ENCODE results near the gene PAX9.

The PAX9 gene

DNA sequence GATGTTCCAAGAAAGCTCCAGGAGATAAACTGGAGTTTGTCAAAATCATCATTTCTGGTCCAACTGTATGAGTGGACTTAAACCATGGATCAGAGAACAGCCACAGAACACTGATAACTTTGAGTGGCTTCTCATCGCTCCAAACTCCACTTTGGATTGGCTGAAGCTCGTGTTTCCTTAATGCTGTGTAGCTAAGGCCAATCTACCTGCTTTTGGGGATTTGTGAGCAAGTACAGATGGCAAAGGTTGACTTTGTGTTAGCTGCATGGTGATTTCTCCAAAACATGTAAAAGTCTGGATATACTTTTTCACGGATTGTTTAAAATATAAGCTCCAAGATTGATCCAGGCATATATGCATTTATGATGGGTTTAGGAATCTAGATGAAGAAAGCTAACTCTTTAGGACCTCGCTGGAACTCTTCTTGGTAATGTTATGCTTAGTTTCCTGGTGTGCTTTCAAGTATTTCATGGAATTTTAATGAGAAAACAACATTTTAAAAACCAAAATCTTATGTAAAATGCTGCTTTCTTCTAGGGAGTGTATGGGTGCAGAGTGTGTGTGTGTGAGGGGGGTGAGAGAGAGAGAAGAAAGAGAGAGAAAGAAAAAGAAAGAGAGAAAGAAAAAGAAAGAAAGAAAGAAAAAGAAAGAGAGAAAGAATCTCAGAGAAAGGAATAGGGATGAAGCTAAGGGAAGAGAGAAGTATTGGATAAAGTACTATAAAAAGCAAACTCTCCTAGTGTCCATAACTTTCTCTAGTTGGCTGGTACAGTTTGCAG, 11.6 kb upstream of the PAX9 start:
- DNase-seq (ENCODE audit: low read depth): no peak
- TF ChIP-seq, protein P1, sequence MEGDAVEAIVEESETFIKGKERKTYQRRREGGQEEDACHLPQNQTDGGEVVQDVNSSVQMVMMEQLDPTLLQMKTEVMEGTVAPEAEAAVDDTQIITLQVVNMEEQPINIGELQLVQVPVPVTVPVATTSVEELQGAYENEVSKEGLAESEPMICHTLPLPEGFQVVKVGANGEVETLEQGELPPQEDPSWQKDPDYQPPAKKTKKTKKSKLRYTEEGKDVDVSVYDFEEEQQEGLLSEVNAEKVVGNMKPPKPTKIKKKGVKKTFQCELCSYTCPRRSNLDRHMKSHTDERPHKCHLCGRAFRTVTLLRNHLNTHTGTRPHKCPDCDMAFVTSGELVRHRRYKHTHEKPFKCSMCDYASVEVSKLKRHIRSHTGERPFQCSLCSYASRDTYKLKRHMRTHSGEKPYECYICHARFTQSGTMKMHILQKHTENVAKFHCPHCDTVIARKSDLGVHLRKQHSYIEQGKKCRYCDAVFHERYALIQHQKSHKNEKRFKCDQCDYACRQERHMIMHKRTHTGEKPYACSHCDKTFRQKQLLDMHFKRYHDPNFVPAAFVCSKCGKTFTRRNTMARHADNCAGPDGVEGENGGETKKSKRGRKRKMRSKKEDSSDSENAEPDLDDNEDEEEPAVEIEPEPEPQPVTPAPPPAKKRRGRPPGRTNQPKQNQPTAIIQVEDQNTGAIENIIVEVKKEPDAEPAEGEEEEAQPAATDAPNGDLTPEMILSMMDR (IDR thresholded peaks at IDR 0.05; ENCODE audit: low read length, missing control alignments): no peak
- no peak overlapping the region for H3K4me3 ChIP-seq (replicated peaks; ENCODE audit: low read depth, low read length)

DNA sequence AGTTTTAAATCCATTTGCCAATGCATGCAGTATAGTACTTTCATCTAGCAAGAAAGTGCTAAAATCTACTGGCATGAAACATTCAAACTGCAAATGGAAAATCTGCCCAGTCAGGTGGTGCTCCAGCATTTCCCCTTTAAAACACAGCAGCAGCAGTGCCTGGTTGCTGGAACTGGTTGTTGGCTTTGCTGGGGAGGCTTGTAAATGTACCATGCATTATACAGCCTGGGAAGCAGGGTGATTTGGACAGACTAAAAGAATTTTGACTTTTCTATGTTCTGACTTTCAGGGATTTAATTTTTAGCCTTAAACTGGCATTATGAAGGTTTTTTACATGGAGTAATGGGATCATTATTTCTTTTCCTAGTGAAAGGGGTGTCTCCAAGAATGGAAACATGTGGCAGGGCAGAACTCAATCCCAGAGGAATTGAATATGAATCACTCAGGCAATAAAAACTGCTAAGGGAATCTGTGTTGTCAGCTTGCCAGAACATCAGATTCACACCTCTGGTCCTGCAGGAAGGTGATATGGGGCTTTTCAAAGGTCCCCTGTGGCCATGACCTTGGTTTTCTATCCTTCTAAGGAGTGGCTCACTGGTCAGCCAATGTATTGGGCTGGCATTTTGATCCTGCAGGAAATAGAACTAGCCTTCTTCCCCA, 9.0 kb upstream of the PAX9 start:
- H3K4me3 ChIP-seq (replicated peaks; ENCODE audit: low read depth, low read length): no peak overlapping the region
- no peak for DNase-seq (ENCODE audit: low read depth)
- TF ChIP-seq, protein P1 (IDR thresholded peaks at IDR 0.05; ENCODE audit: low read length, missing control alignments): no peak

DNA sequence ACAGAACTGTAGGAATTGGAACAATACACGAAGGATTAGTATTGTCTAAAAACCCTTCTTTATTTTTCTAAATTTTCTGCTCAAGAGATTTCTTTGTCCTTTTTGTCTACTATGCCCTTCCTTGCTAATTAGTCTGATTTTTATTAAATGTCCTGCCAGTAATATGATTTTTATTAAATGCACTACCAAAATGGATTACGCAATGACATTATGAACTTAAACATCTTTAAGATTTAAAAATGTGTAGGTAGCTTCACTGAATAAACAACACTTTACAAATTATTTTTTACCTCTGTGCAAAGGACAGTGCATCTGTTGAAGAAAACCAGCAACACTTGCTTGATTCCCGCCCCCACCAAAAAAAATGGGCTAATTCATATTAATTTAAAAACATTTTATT, 8.2 kb upstream of the PAX9 start:
- H3K4me3 ChIP-seq (replicated peaks; ENCODE audit: low read depth, low read length): no peak overlapping the region
- DNase-seq (ENCODE audit: low read depth): no peak
- TF ChIP-seq, protein P1 (IDR thresholded peaks at IDR 0.05; ENCODE audit: low read length, missing control alignments): no peak

DNA sequence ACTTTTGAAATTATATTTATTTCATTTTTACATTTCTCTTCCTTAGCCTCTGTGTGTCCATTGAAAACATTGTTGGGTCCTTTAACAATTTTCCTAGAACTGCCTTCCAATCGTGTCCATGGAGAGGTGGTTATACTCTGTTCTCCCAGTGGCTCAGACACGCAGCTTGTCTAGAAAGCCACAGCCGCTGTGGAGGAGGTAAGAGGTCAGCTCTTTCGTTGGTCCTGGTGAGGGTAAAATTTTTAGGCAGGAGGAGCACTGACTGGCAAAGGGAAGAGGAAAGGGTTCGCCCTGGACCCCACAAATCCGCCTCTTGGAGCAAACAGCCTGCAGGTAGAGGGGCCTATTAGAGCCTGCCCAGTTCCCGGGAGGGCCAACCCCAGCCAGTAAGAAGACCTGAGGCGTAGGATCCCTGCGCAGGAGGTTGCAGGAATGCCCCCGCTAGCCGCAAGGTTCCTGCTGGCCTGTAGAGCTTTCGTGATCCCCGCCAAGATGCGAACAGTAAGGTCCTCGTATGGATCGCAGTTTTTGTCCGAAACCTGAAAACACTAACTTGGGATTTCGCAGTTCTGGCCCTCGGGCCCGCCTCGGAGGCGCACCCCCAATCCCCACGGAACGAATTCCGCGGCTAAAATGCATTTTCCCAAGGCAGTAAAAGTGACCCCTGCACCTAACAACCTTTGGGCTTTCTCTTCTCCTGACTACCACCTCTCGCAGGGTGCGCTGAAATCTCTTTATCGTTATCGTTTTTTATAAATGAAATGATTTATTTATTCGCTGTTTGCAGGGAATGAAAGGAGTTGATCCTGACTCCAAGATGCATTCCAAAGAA, 7.5 kb upstream of the PAX9 start:
- DNase-seq (ENCODE audit: low read depth): no peak
- no peak overlapping the region for H3K4me3 ChIP-seq (replicated peaks; ENCODE audit: low read depth, low read length)
- TF ChIP-seq, protein P1 (IDR thresholded peaks at IDR 0.05; ENCODE audit: low read length, missing control alignments): no peak

DNA sequence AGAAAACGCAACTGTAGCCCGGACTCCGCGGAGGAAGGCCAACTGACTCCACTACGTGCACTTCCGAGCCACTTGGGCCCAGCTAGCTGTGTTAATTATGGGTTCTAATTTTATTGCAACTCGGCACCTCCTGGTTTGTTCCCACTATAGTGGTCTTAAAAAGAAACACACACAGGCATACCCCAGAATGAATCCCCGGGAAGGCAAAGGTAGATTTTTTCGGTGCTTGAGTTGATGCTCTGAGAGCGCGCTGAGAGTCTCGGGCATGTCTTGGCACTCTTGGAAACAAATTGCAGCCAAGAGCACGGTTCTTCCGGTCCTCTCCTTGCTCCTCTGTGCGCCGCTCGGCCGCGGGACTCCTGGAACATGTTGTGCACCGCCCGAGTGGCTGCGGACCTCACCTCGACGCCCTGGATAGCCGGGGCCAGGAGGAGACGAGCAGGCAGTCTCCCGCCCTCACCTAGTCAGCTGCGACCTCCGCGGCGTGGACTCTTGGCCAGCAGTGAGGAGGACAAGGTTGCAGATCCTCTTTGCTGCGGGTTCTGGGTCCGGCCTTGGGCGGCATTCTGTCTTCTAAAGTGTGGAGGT, 6.8 kb upstream of the PAX9 start:
- TF ChIP-seq, protein P1 (IDR thresholded peaks at IDR 0.05; ENCODE audit: low read length, missing control alignments): no peak
- DNase-seq (ENCODE audit: low read depth): no peak
- H3K4me3 ChIP-seq (replicated peaks; ENCODE audit: low read depth, low read length): no peak overlapping the region

DNA sequence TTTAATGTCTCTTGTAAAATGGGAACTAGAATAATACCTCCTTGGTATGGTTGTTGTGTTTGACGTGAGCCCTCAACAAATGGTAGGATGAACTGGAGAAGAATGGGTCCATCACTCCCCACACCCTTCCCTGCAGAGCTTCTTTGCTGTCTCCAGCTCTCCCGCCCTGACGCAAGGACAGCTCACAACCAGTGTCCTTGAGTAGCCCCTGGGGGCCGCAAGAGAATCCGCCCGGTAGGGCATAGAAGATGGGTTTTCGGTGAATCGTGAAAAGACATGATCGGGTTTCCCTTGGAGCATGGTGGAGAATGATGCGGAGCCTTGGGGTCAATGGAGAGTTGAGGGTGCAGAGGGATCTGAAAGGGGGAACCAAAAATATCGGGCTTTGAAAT, 6.1 kb upstream of the PAX9 start:
- no peak for DNase-seq (ENCODE audit: low read depth)
- no peak overlapping the region for H3K4me3 ChIP-seq (replicated peaks; ENCODE audit: low read depth, low read length)
- TF ChIP-seq, protein P1 (IDR thresholded peaks at IDR 0.05; ENCODE audit: low read length, missing control alignments): no peak
